Sigmoid colon (tissue), 7 donors: ENCODE data around the gene CD276. TPM values are rescaled to one million over a fixed set of nuclear protein-coding genes. Genes with fewer than 3 reads are reported as not detected.
A peak's percentile ranks its signal among the peaks of the same experiment; 100 is the strongest.

ENCODE experiments used
- DNase-seq: peaks from one replicate; pipeline ENCODE4 v3.0.0-alpha.2; 2019
- H3K27ac ChIP-seq, 4 donors: fragments of 200-600 bp; sonication (generic); one replicate each; pipeline ENCODE4 v1.5.1; 2016 to 2019; ENCODE audit warnings: mild to moderate bottlenecking in 1 of 4
- H3K27me3 ChIP-seq, 3 donors: fragments of 200-600 bp; sonication (generic); one replicate each; pipeline ENCODE4 v1.5.1; 2019; ENCODE audit warnings: mild to moderate bottlenecking in 1 of 3
- H3K36me3 ChIP-seq, 4 donors: fragments of 200-600 bp; sonication (generic); one replicate each; pipeline ENCODE4 v1.5.1; 2016 to 2019
- H3K4me1 ChIP-seq, 4 donors: fragments of 200-600 bp; sonication (generic); one replicate each; pipeline ENCODE4 v1.5.1; 2017 to 2019
- H3K4me3 ChIP-seq, 4 donors: fragments of 200-600 bp; sonication (generic); one replicate each; pipeline ENCODE4 v1.5.1; 2017 to 2019; ENCODE audit warnings: mild to moderate bottlenecking in 2 of 4, moderate library complexity in 1 of 4
- H3K9me3 ChIP-seq, 4 donors: fragments of 200-600 bp in 3 of 4; sonication (generic) in 3 of 4; one replicate each; pipeline versions ENCODE4 v1.5.1 to v1.6.1; 2013 to 2019
- CTCF ChIP-seq, 4 experiments: fragments of 450-650 bp in 3 of 4; fragments of 200-600 bp in 1 of 4; IDR thresholded peaks; one replicate each; pipeline ENCODE4 v1.5.1; 2016 to 2019; ENCODE audit warnings: antibody characterized with exemption in 4 of 4, mild to moderate bottlenecking in 3 of 4, moderate library complexity in 2 of 4
- EP300 ChIP-seq, 4 donors: sonication (generic); formaldehyde crosslinking; IDR thresholded peaks; one replicate each; pipeline ENCODE4 v1.6.1; 2017; ENCODE audit warnings: antibody characterized with exemption in 4 of 4
- POLR2A ChIP-seq, 2 donors: fragments of 450-650 bp; IDR thresholded peaks; one replicate each; pipeline ENCODE4 v1.6.1; 2016; ENCODE audit warnings: antibody characterized with exemption in 2 of 2, mild to moderate bottlenecking in 2 of 2, moderate library complexity in 2 of 2
- POLR2AphosphoS5 ChIP-seq, 4 donors: sonication (generic); formaldehyde crosslinking; IDR thresholded peaks; one replicate each; pipeline ENCODE4 v1.6.1; 2017; ENCODE audit warnings: antibody characterized with exemption in 4 of 4
- WGBS, 2 donors: extraction: QIAGEN DNeasy Blood & Tissue Kit; methylation state at CpG; one replicate each; pipeline ENCODE4 v1.1.7; 2013; 5-methylcytosine and 5-hydroxymethylcytosine counted together
- intact Hi-C: fragments of 100-400 bp; cut with DNase I; formaldehyde crosslinking; loops from one replicate; pipeline ENCODE4 v1.15.1; 2023
- polyA plus RNA-seq, 3 donors: library from polyadenylated mRNA; stranded (reverse); fragments of 200-250 nt; gene quantifications; one replicate each; pipeline ENCODE4 v1.2.3, GENCODE V29; 2013
- total RNA-seq, 4 donors: library from RNA; depleted of rRNA; stranded (reverse); fragments of >200 nt; gene quantifications; one replicate each; pipeline ENCODE4 v1.1.0, GENCODE V29; 2016
- donor health status: healthy with polysubstance abuse.
- donor health status: Bipolar disorder and iron deficiency.
- donor health status: healthy.

The CD276 gene
- total and polyA plus RNA-seq, 7 donors, result 15.7 to 59.8 (median 29.8) TPM

DNA sequence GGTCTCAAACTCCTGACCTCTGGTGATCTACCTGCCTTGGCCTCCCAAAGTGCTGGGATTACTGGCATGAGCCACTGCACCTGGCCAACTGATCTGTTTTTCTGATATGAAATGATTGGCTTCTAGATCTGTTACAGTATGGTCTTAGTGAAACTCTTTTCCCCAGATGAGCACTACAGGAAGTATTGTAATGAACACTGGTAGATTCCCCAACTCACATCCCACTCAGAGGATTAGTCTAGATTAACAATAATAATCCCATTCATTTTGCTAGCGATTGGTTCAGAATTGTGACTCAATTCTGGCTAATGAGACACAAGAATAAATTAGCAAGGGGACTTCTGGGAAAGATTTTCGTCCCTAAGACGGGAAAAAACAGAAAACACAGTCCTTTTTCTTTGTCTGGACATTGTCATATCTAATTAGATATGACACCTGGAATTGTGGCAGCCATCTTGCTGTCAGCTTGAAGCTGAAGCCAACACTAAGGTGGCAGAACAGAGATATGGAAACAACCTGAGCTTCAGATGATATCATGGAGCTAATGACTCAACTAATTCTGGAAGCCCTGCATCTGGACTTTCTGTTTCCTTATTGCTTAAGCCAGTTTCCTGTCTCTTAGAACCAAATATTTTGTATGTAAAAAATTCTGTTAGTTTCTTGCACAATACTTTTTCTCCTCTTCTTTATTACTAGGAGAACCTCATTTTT is 33.6 kb upstream of the CD276 start:
- H3K27me3 ChIP-seq, result no peaks in the 10 kb centered on the region
- no peaks in the 10 kb centered on the region for H3K9me3 ChIP-seq
- peak overlapping the region in 2 of 4 donors; percentile 11 to 23 for H3K27ac ChIP-seq
- H3K4me3 ChIP-seq, result no peak overlapping the region
- TF ChIP-seq POLR2A (IDR thresholded peaks at IDR 0.05) (no peak), EP300 (IDR thresholded peaks at IDR 0.05) (no peak), CTCF (IDR thresholded peaks at IDR 0.05) (no peak), POLR2AphosphoS5 (IDR thresholded peaks at IDR 0.05) (peak in 2 of 4 donors; percentile 52 to 55)
- no peaks in the 10 kb centered on the region for H3K4me1 ChIP-seq
- no peak for DNase-seq
- WGBS, 2 donors, result 40 to 83% methylated on average over 3 of the region's 3 CpGs
- intact Hi-C loops, result no loop called here
- no peaks in the 10 kb centered on the region for H3K36me3 ChIP-seq

DNA sequence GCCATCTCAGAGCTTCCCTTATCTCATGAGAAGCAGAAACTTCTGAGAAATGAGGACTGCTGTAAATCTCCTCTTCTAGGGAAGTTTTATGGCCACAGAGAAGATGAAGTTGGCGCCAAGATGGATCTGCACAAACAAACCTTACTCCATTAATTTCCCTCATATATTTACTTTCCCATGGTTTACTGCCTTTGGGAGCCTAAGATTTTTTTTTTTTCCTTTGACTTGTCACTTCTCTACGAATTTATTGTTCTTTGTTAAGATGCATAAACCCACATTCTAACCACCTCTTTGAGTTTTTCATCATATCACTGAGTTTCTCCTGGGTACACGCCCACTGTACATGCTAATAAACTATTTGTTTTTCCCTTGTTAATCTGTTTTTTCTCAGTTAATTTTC is 29.5 kb upstream of the CD276 start:
- 8 to 37% methylated on average over 3 of the region's 3 CpGs for WGBS, 2 donors
- Histone ChIP-seq H3K27me3 (no peaks in the 10 kb centered on the region), H3K9me3 (no peaks in the 10 kb centered on the region), H3K36me3 (no peaks in the 10 kb centered on the region), H3K27ac (no peak overlapping the region), H3K4me1 (no peaks in the 10 kb centered on the region), H3K4me3 (no peak overlapping the region)
- no peak for TF ChIP-seq EP300 (IDR thresholded peaks at IDR 0.05)
- no peak for TF ChIP-seq POLR2A (IDR thresholded peaks at IDR 0.05)
- TF ChIP-seq POLR2AphosphoS5 (IDR thresholded peaks at IDR 0.05), result no peak
- TF ChIP-seq CTCF (IDR thresholded peaks at IDR 0.05), result no peak
- intact Hi-C loops, result no loop called here
- no peak for DNase-seq

- no peaks in the 10 kb centered on the region for H3K27me3 ChIP-seq
- no peak for DNase-seq
- intact Hi-C loops, result no loop called here
- H3K4me3 ChIP-seq, result no peak overlapping the region
- no peak for TF ChIP-seq CTCF (IDR thresholded peaks at IDR 0.05)
- no peak for TF ChIP-seq POLR2A (IDR thresholded peaks at IDR 0.05)
- WGBS, 2 donors, result 91 to 94% methylated on average over 2 of the region's 2 CpGs
- H3K4me1 ChIP-seq, result no peaks in the 10 kb centered on the region
- no peaks in the 10 kb centered on the region for H3K36me3 ChIP-seq
- no peaks in the 10 kb centered on the region for H3K9me3 ChIP-seq
- no peak overlapping the region for H3K27ac ChIP-seq
Measured at GRCh38 chr15:73655724-73656123, 28.5 kb upstream of the CD276 start.

DNA sequence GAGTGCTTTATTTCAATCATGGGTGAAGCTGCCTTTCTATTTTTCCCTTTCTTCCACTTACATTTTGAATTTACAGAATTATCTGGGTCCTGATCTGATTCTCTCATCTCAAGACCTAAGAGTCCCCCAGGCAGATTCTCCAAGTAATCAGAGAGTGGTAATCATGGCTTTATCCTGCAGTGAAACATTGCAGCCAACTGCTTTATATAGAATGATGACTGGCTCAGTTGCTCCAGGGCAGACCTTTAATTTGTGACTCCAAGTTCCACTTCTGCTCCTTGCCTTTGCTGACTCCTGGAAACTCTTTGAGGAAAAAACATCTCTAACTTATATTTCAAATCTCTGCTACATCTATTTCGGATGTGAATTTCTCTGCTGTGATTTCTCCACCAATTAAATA is 25.5 kb upstream of the CD276 start:
- WGBS, 2 donors, result 90 to 95% methylated on average over 1 of the region's 1 CpG
- Histone ChIP-seq H3K27ac (no peak overlapping the region), H3K36me3 (no peaks in the 10 kb centered on the region), H3K27me3 (no peaks in the 10 kb centered on the region), H3K4me1 (no peaks in the 10 kb centered on the region), H3K4me3 (no peak overlapping the region), H3K9me3 (no peaks in the 10 kb centered on the region)
- intact Hi-C loops, result no loop called here
- TF ChIP-seq EP300 (IDR thresholded peaks at IDR 0.05) (no peak), POLR2AphosphoS5 (IDR thresholded peaks at IDR 0.05) (no peak), POLR2A (IDR thresholded peaks at IDR 0.05) (no peak), CTCF (IDR thresholded peaks at IDR 0.05) (no peak)
- no peak for DNase-seq

- no peaks in the 10 kb centered on the region for H3K27me3 ChIP-seq
- no peak for TF ChIP-seq CTCF (IDR thresholded peaks at IDR 0.05)
- no peak for TF ChIP-seq POLR2AphosphoS5 (IDR thresholded peaks at IDR 0.05)
- TF ChIP-seq EP300 (IDR thresholded peaks at IDR 0.05), result no peak
- no peak for TF ChIP-seq POLR2A (IDR thresholded peaks at IDR 0.05)
- intact Hi-C loops, result no loop called here
Measured at GRCh38 chr15:73660455-73660854, 23.7 kb upstream of the CD276 start.

More at GRCh38 chr15:73660455-73660854, 23.7 kb upstream of the CD276 start:
- Histone ChIP-seq H3K36me3 (no peaks in the 10 kb centered on the region), H3K4me1 (no peaks in the 10 kb centered on the region), H3K9me3 (no peaks in the 10 kb centered on the region), H3K27ac (no peak overlapping the region), H3K4me3 (no peak overlapping the region)
- DNase-seq, result no peak
